OCI-LY7 (cell line): ENCODE results near the gene ACTR3. TPM values are rescaled to one million over a fixed set of nuclear protein-coding genes. Genes with fewer than 3 reads are reported as not detected.
A peak's percentile ranks its signal among the peaks of the same experiment; 100 is the strongest.

Experiments
- BruUV-seq: library from RNA; stranded (reverse); fragments of 400-500 nt; replicated peaks from 2 replicates; lab custom pipeline; 2021; lab: Mats Ljungman, UMichigan
- CTCF ChIA-PET: fragments of 300-600 bp; sonication (Branson Sonifier 250); formaldehyde crosslinking; loops from one replicate; lab custom pipeline; 2022; ENCODE audit warnings: antibody characterized with exemption; ENCODE audit not compliant: unreplicated experiment; lab: Charles Lee
- POLR2A ChIA-PET: fragments of 300-600 bp; sonication (Branson Sonifier 250); formaldehyde crosslinking; loops from one replicate; lab custom pipeline; 2022; ENCODE audit warnings: antibody characterized with exemption; lab: Charles Lee
- DNase-seq: peaks from one replicate; pipeline ENCODE4 v3.0.0-alpha.2; 2015; ENCODE audit warnings: low spot score
- H2AFZ ChIP-seq: fragments of 200-600 bp; sonication (generic), shearing (Covaris generic); 2 replicates; pipeline ENCODE4 v1.6.1; 2014; ENCODE audit warnings: mild to moderate bottlenecking, antibody characterized with exemption, low read length, moderate library complexity
- H3K27ac ChIP-seq: fragments of 200-600 bp; sonication (generic); 2 replicates; pipeline ENCODE4 v1.5.1; 2014; ENCODE audit warnings: mixed run types, low read depth, mild to moderate bottlenecking, moderate library complexity, low read length, inconsistent platforms; ENCODE audit not compliant: poor library complexity, severe bottlenecking
- H3K36me3 ChIP-seq: fragments of 200-600 bp; sonication (generic); 2 replicates; pipeline ENCODE4 v1.6.1; 2014; ENCODE audit warnings: mild to moderate bottlenecking, antibody characterized with exemption, low read length, moderate library complexity, mixed read lengths; ENCODE audit not compliant: insufficient read depth
- H3K4me1 ChIP-seq: fragments of 200-600 bp; sonication (generic); 2 replicates; pipeline ENCODE4 v1.5.1; 2014; ENCODE audit warnings: mild to moderate bottlenecking, low read length; ENCODE audit not compliant: insufficient read depth, poor library complexity, severe bottlenecking
- H3K4me2 ChIP-seq: fragments of 200-600 bp; sonication (generic); 2 replicates; pipeline ENCODE4 v1.6.1; 2014; ENCODE audit warnings: mild to moderate bottlenecking, low read length
- H3K4me3 ChIP-seq: fragments of 200-600 bp; sonication (generic); 2 replicates; pipeline ENCODE4 v1.5.1; 2014; ENCODE audit warnings: mild to moderate bottlenecking, low read depth, low read length; ENCODE audit not compliant: poor library complexity, severe bottlenecking
- H3K79me2 ChIP-seq: fragments of 200-600 bp; sonication (generic); 2 replicates; pipeline ENCODE4 v1.6.1; 2016; ENCODE audit warnings: low read depth, mild to moderate bottlenecking, low read length, moderate library complexity, mixed read lengths; ENCODE audit not compliant: insufficient read depth
- H3K9me2 ChIP-seq: fragments of 200-600 bp; sonication (generic); 2 replicates; pipeline ENCODE4 v1.6.1; 2016; ENCODE audit warnings: mild to moderate bottlenecking, low read length, mixed read lengths; ENCODE audit not compliant: insufficient read depth
- H3K9me3 ChIP-seq: fragments of 200-600 bp; sonication (generic); 2 replicates; pipeline ENCODE4 v1.6.1; 2014; ENCODE audit warnings: mild to moderate bottlenecking, mixed run types, low read length, mixed read lengths
- H4K20me1 ChIP-seq: fragments of 200-600 bp; sonication (generic); 2 replicates; pipeline ENCODE4 v1.6.1; 2014; ENCODE audit warnings: mild to moderate bottlenecking, antibody characterized with exemption, low read length, moderate library complexity, mixed read lengths; ENCODE audit not compliant: insufficient read depth
- CTCF ChIP-seq: fragments of 200-600 bp; sonication (generic); conservative IDR thresholded peaks from 2 replicates; pipeline ENCODE4 v1.5.1; 2014; ENCODE audit warnings: mild to moderate bottlenecking, antibody characterized with exemption, low read length, moderate library complexity, mixed read lengths
- EZH2phosphoT487 ChIP-seq: fragments of 200-600 bp; sonication (generic); IDR thresholded peaks from 2 replicates; pipeline ENCODE4 v1.6.1; 2018; ENCODE audit warnings: low read depth, borderline replicate concordance, mild to moderate bottlenecking, mixed run types, antibody characterized with exemption, low read length, moderate library complexity, mixed read lengths
- intact Hi-C: fragments of 100-400 bp; cut with micrococcal nuclease; formaldehyde crosslinking; loops from one replicate; pipeline ENCODE4 v1.10.0; 2022; ENCODE audit not compliant: unreplicated experiment
- total RNA-seq, 2 experiments: library from RNA; depleted of rRNA in 1 of 2; stranded (reverse); fragments of >200 nt in 1 of 2; shearing (Covaris generic) in 1 of 2; gene quantifications; 2 replicates each; pipeline ENCODE4 v1.2.3, GENCODE V29; 2014 to 2022

The ACTR3 gene
- total RNA-seq, 2 experiments from 2014 or later = 192 to 320 TPM

- intact Hi-C loops = no loop called here
- Histone ChIP-seq H2AFZ (no peak overlapping the region), H3K36me3 (peaks cover 12% of the 10 kb centered on the region), H3K4me1 (peaks cover 17% of the 10 kb centered on the region), H3K79me2 (no peaks in the 10 kb centered on the region), H3K4me3 (no peak overlapping the region), H3K27ac (no peak overlapping the region), H4K20me1 (no peaks in the 10 kb centered on the region), H3K4me2 (peak overlapping the region; percentile 36), H3K9me2 (no peaks in the 10 kb centered on the region), H3K9me3 (no peaks in the 10 kb centered on the region)
- DNase-seq = peak; percentile 16
- CTCF ChIA-PET = no interaction called here
- POLR2A ChIA-PET = no interaction called here
- no peak for TF ChIP-seq CTCF
- no peak for TF ChIP-seq EZH2phosphoT487
- BruUV-seq = no TSS peak
These were observed 76.9 kb downstream of the ACTR3 start for GRCh38 chr2:113966832-113967231.

GRCh38 chr2:113967272-113967671, 77.4 kb downstream of the ACTR3 start:
- ChIA-PET CTCF (no interaction called here), POLR2A (no interaction called here)
- no peaks in the 10 kb centered on the region for H3K9me3 ChIP-seq
- peaks cover 8% of the 10 kb centered on the region for H3K36me3 ChIP-seq
- no peaks in the 10 kb centered on the region for H3K9me2 ChIP-seq
- no peak overlapping the region for H2AFZ ChIP-seq
- H4K20me1 ChIP-seq = no peaks in the 10 kb centered on the region
- H3K27ac ChIP-seq = no peak overlapping the region
- no peak overlapping the region for H3K4me3 ChIP-seq
- no peak for DNase-seq
- intact Hi-C loops = no loop called here
- peaks cover 17% of the 10 kb centered on the region for H3K4me1 ChIP-seq
- no TSS peak for BruUV-seq
- no peaks in the 10 kb centered on the region for H3K79me2 ChIP-seq
- H3K4me2 ChIP-seq = 0 out of 2 replicates have a peak overlapping the region, but pooled peaks have one; percentile 36
- no peak for TF ChIP-seq EZH2phosphoT487
- no peak for TF ChIP-seq CTCF

- no peaks in the 10 kb centered on the region for H3K9me3 ChIP-seq
- no TSS peak for BruUV-seq
- H3K4me1 ChIP-seq = peaks cover 14% of the 10 kb centered on the region
- POLR2A ChIA-PET = interaction anchor here (0.6 to 0.9 kb wide), 2 partner anchors 9 to 25 kb away, joined by 3 to 5 read pairs; no protein-coding TSS in a partner anchor
- no peak overlapping the region for H3K27ac ChIP-seq
- no peaks in the 10 kb centered on the region for H4K20me1 ChIP-seq
- intact Hi-C loops = loop anchor here (2.0 kb wide), 1 partner anchor 16 kb away; no protein-coding TSS in a partner anchor
- H3K36me3 ChIP-seq = no peaks in the 10 kb centered on the region; the same call in 1 of the 2 replicates
- no peak for TF ChIP-seq CTCF
- no peak for TF ChIP-seq EZH2phosphoT487
- DNase-seq = no peak
- no peak overlapping the region for H2AFZ ChIP-seq
- H3K4me3 ChIP-seq = no peak overlapping the region
- no peaks in the 10 kb centered on the region for H3K9me2 ChIP-seq
- CTCF ChIA-PET = no interaction called here
- H3K4me2 ChIP-seq = no peak overlapping the region
- no peaks in the 10 kb centered on the region for H3K79me2 ChIP-seq
These were observed 82.9 kb downstream of the ACTR3 start for GRCh38 chr2:113972766-113973165.
